Measurements from ENCODE around the gene TMEM170B.

DNA sequence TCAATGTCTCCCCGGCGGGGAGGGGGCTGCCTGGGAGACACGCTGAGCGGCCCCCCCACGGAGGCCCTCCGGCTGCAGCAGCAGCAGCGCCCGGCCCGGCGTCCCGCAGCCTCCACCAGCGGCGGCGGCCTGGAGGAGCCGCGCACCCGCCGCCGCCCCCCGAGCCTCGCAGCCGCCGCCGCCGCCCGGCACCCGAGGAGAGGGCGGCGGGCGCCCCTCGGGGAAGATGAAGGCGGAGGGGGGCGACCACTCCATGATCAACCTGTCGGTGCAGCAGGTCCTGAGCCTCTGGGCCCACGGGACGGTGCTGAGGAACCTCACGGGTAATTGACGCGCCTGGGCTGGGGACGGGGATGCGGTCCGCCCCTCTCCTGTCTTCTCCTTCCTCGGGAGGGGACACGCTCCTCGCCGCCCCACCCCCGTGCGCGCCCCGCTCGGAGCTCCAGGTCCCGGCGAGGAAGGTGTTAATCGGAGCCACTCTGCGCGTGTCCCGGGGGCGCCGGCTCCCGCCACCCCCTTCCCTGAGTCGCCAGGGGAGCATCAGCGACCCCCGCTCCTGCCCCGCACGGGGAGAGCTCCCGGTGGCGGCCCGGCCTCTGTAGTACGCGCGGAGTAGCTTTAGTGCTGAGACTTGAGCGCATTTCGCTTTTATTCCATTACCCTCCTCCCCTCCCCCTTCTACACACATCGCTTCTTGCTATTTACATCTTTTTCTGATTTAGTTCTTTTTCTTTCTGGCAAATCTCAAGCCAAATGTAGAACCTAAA, 686 bp downstream of the TMEM170B start:
- TF ChIP-seq CTCF (conservative IDR thresholded peaks at IDR 0.05): no peak
- no peak for TF ChIP-seq EZH2 (IDR thresholded peaks at IDR 0.05; ENCODE audit: low read depth)

Data from PC-9 (cell line).